ENCODE measurements around the gene CACFD1.

CACFD1 gene

GRCh38 chr9:133467101-133467500 is 7.3 kb downstream of the CACFD1 start:
- no peak for DNase-seq

GRCh38 chr9:133468374-133468773 is 8.6 kb downstream of the CACFD1 start:
- no peak for DNase-seq

GRCh38 chr9:133468777-133469421 is 9.1 kb downstream of the CACFD1 start:
- DNase-seq: no peak

- DNase-seq: no peak
These were observed 10.7 kb downstream of the CACFD1 start for GRCh38 chr9:133470427-133470924.

GRCh38 chr9:133470988-133471387 is 11.2 kb downstream of the CACFD1 start:
- no peak for DNase-seq

GRCh38 chr9:133471551-133472276 is 11.9 kb downstream of the CACFD1 start:
- DNase-seq: no peak

GRCh38 chr9:133472277-133472645 is 12.5 kb downstream of the CACFD1 start:
- no peak for DNase-seq

GRCh38 chr9:133472753-133473378 is 13.1 kb downstream of the CACFD1 start:
- no peak for DNase-seq

- no peak for DNase-seq
These were observed 14.0 kb downstream of the CACFD1 start for GRCh38 chr9:133473743-133474142.

GRCh38 chr9:133474215-133474614 is 14.4 kb downstream of the CACFD1 start:
- no peak for DNase-seq

- DNase-seq: no peak
These were observed 15.1 kb downstream of the CACFD1 start for GRCh38 chr9:133474853-133475252.

- DNase-seq: no peak
These were observed 15.7 kb downstream of the CACFD1 start for GRCh38 chr9:133475292-133476012.

GRCh38 chr9:133476036-133476931 is 16.5 kb downstream of the CACFD1 start:
- DNase-seq: peak; percentile 24

- DNase-seq: no peak
These were observed 17.2 kb downstream of the CACFD1 start for GRCh38 chr9:133476941-133477340.

- no peak for DNase-seq
These were observed 17.7 kb downstream of the CACFD1 start for GRCh38 chr9:133477461-133477860.

GRCh38 chr9:133477992-133478850 is 18.4 kb downstream of the CACFD1 start:
- DNase-seq: peak; percentile 74

GRCh38 chr9:133478851-133479711 is 19.3 kb downstream of the CACFD1 start, which contains the start of gene SLC2A6:
Gene SLC2A6 (minus strand): TSS chr9:133479099. CDS start chr9:133479059, 40 bp downstream.
- DNase-seq: peak; percentile 85

GRCh38 chr9:133483611-133484010 is 23.8 kb downstream of the CACFD1 start:
- DNase-seq: no peak

GRCh38 chr9:133484671-133485437 is 25.1 kb downstream of the CACFD1 start:
- no peak for DNase-seq
